ENCODE data around the gene NXT1.
"Not testable (repeated sequence)": the region's sequence is repeated elsewhere in the genome, so short reads cannot be mapped to it uniquely, and the experiment has no call there.

NXT1 gene

DNA sequence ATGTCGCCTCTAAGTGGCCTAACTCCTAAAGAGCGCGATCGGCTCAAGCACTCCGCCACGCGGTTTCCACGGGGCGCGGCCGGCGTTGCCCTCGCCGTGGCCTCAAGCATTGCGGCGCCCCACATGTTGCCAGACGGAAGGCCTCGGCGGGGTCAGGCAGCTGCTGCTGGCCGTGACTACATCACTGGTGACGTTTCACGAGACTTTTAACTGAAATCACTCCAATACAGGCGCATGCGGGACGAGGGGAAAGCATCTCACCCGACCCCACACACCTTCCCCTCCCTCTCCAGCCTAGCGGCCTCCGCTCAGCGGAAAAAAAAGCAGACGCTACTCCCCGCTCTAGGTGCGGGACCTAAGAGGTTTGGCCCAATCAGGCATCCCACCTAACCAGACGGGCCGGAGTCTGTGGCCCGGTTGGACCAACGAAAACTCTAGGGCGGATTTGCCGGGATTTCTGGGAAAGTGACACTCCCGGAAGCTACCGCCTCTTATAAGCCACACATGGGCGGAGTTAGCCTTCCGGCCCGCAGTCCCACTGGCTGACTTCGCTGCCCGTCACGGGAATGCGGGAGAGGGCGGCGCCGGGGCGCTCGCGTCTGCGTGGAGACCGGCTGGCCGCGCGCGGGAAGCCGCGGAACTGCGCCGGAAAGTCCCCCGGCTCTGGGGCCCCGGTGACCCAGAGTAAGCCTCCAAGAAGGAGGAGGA lies at the start of gene NXT1:
TSS of gene NXT1 (plus strand) at position 596 of the 708 bp plus-strand sequence. CDS start 3,251 bp downstream, outside the sequence.
- FAIRE-seq: peak; percentile 98

- FAIRE-seq: no peak
These were observed 49.0 kb upstream of the NXT1 start for GRCh38 chr20:23301436-23302050.

GRCh38 chr20:23302386-23302785 lies 48.2 kb upstream of the NXT1 start:
- FAIRE-seq: no peak

DNA sequence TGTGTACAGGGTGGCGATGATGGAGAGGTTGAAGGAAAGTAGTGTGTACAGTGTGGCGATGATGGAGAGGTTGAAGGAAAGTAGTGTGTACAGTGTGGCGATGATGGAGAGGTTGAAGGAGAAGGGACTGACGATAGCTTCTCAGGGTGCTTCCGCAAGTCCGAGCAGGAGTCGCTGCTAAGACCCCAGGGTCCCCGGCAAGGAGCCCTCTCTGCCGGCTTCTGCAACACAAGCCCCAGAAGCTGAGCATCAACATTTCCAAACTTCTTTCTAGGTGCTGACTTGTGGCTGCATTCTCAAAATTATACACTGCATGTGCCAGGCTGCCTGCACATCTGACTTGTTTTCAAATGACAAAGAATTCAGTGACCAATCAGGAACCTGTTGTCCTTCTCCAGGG lies 47.8 kb upstream of the NXT1 start:
- no peak for FAIRE-seq

- FAIRE-seq: no peak
These were observed 47.1 kb upstream of the NXT1 start for GRCh38 chr20:23303325-23304102.

GRCh38 chr20:23304616-23305015 lies 46.0 kb upstream of the NXT1 start:
- no peak for FAIRE-seq

DNA sequence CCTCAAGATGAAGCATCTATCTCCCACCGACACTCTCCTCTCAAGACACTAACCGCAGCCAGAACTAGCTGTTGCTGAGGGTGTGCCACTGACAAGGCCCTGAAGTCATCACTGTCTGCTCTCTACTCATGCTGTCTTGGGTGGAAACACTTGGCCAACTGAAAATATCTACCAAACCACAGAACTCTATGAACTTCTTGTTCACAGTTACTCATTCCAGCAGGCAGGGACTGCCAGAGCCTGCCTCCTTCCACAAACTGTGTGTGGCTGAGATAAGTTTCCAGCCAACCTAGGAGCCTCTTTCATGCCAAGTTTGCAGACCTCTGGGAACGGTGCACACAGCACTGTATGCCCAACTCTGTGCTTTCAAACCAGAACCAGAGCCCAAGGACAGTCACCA lies 45.5 kb upstream of the NXT1 start:
- FAIRE-seq: no peak

GRCh38 chr20:23307393-23307792 lies 43.2 kb upstream of the NXT1 start:
- FAIRE-seq: not testable (repeated sequence)

DNA sequence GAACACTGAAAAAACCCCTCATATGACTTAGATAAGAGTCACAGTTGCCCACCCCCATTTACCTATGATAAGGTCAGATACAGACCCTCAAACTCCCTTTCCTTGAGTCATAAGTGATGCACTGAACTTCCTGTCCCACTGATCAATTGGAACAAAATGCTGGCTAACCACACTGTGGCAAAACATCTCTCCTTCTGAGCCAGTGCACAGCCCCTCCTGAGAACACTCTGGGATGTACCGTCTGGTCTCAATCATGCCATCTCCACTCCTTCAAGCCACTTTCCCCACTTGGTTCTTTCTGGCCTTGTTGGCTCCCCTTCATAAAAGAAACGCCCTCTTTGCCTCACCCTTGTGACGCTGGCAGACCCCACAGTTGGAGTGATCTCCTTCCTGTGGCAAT lies 42.6 kb upstream of the NXT1 start:
- FAIRE-seq: no peak

DNA sequence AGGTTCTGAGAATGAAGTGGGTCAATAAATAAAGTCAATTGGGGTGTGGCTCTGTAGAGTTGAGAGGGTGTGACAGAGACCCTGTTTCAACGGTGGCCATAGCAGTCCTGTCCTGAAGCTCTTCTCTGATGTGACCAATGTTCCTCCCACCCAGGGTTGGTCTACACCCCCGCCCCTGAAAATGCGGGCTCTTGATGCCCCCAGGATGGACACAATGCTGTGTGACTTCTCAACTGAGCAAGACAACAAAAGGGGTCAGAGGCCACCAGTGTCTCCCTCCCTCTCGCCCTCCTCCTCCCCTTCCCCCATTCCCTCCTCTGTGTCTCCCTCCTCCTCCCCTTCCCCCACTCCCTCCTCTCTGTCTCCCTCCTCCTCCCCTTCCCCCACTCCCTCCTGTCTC lies 41.7 kb upstream of the NXT1 start:
- FAIRE-seq: no peak

- FAIRE-seq: no peak
These were observed 40.8 kb upstream of the NXT1 start for GRCh38 chr20:23309781-23310180.

- FAIRE-seq: no peak
These were observed 38.6 kb upstream of the NXT1 start for GRCh38 chr20:23311947-23312506.

DNA sequence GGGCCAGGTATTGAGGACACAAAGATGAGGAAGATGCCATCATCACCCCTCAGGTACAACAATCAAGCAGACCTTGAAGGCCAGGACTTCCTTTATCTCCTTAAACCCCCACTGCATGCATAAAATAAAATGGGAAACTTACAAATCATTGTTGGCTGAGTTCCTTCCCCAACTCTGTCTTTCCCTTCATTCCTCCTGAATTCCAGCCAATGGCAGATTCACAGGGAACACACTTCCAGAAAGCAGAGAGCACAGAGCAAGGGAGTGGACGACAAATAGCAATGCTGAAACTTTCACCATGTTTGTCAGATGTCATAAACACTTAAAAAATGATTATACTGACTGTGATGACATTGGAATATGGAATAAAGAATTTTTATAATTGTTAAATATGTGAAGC lies 37.3 kb upstream of the NXT1 start:
- no peak for FAIRE-seq

DNA sequence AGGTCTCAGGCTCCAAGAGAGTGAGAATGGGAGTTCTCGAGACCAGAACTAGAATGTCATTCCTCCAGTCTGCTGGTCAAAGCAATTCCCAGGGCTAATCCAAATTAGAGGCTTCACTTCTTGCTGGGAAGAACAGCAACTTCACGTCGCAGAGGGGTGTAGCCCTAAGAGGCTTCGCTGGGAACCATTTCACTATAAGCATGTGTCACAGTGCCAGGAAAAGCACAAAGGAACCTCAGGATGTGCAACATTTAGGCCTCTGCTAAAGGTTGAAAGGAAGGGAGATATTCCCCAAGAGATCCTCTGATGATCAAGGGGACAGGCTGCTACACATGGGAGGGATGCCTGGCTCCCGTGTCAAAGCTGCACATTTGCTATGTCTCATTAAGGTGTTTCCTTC lies 35.9 kb upstream of the NXT1 start:
- no peak for FAIRE-seq

DNA sequence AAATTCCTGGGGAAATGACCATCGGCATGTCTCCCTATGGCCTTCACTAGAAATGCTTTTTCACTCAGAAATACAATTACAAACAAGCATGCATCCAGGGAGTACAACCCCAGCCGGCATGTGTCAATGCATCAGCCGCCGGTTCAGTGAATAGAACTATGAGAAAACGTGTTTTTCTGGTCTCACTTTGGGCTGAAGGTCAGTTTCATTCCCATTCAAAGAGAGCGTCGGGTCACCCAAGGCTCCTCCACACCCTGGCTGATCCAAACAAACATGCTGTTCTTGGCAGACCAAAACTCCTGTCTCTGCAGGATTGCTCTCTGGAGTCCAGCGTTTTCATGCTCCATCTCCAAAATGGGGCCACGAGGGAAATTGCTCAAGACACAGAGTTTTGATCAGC lies 35.5 kb upstream of the NXT1 start:
- FAIRE-seq: no peak

DNA sequence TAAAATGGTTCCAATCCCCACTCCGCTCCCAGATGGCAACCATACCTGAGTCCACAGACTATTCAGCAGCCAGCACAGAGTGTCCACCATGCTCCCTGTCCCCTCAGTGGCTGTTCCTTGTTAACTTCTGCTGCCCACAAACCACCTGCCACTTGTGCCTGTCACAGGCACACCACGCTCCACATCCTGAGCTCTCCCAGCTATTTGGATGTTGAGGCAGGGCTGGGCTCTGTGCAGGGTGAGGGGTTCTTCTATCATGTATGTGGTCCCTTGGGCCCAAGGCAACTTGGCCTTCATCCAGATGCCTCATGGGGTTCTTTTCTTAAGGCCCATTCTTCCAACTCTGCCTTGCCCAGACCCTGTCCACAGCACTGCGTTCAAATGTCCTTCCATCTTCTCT lies 34.0 kb upstream of the NXT1 start:
- FAIRE-seq: no peak

DNA sequence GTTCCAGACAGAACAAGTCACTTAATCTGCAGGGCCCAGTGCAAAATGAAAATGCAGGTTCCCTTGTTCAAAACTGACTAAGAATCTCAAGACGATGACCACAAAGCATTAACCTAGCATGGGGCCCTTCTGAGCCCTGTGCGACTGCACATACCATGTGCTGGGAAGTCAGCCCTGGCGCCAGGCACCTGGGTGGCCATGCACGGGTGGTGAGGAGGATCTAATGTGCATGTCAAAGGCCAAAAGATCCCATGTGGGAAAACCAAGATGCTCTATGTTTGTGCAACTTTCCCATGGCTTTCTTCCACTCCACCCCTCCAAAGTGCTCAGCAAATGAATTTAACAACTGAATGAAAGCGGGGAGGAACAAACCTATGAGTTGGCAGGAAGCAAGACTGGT lies 33.5 kb upstream of the NXT1 start:
- FAIRE-seq: no peak

DNA sequence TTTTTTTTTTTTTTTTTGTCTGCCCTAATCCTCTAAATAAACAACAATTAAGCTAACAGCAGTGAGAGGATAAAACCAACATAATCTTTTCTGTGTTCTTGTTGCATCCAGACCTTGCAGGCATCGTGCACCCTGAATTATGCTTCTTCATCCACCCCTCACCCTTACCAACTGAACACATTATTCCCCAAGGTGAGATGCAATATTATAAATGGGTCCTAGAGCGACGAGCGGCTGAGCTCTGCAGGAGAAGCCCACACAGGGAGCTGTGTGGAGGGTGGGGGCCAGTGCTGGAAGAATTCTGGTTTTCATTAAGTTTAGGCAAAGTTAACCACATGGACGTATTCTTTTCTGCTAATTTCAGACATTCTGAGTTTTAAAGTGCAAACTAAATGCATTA lies 32.2 kb upstream of the NXT1 start:
- no peak for FAIRE-seq

DNA sequence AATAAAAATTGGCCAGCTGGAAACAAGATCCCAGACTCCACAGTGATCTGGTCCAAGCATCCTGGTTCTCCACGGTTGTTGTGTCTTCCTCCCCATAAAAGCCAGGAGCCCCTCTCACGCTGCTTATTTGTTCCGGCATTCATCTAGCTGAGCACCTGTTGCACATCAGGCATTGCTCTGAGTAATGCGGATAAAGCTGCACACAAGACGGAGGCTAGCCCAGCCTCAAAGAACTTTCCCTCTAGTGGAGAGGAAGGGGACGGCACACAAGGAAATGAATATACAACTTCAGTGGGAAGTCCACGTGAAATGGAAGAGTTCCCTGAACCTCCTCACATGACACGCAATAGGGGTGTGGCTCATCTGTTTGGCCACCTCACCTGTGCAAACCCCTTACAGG lies 30.3 kb upstream of the NXT1 start:
- FAIRE-seq: no peak

DNA sequence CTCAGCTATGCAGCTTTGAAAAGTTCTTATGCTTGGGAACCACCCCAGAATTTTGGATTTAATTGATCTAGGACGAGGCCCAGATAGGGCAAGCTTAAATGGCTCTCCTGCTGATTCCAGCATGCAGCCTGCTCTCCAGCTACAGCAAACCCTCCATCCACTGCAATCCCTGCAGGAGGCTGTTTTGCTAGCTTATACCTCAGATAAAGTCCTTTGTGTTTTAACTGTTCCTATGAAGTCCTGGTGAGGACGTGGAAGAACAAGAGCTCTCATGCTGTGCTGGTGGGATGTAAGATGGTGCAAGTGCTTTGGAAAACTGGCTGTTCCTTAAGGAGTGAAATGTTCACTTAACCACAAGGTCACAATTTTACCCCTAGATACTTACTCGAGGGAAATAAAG lies 25.5 kb upstream of the NXT1 start:
- FAIRE-seq: no peak

- no peak for FAIRE-seq
These were observed 23.8 kb upstream of the NXT1 start for GRCh38 chr20:23326774-23327173.

GRCh38 chr20:23327617-23328333 lies 22.8 kb upstream of the NXT1 start:
- no peak for FAIRE-seq

Data from A204.1 (cell line).